ENCODE data around the gene LMO7. TPM values are rescaled to one million over a fixed set of nuclear protein-coding genes. Genes with fewer than 3 reads are reported as not detected.

The LMO7 gene
- total RNA-seq, 1 experiment from 2014 or later: 11.8 TPM

DNA sequence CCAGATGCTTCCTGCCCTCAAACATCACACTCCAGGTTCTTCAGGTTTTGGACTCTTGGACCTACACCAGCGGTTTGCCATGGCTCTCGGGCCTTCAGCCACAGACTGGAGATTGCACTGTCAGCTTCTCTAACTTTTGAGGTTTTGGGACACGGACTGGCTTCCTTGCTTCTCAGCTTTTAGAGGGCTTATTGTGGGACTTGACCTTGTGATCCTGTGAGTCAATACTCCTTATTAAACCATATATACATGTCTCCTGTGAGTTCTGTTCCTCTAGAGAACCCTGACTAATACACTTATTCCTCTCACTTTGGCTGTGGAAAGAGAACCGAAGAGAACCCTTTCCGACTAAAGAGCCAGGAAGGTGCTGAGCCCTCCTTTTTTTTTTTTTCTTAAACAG is 53.6 kb downstream of the LMO7 start:
- ATAC-seq (no peak), DNase-seq (ENCODE audit: low read depth, low spot score) (no peak)
- ChIA-PET CTCF (interaction anchor here (0.5 kb wide), 1 partner anchor 138 kb away, joined by 5 read pairs; no protein-coding TSS in a partner anchor), POLR2A (interaction anchor here (1.0 kb wide), 1 partner anchor 72 kb away, joined by 3 read pairs; no protein-coding TSS in a partner anchor)
- in situ Hi-C loops (cut with HindIII; ENCODE audit: low pct_unique_long_range_greater_than_20kb, low sequenced_read_pairs): no loop called here
- TF ChIP-seq, protein P1, sequence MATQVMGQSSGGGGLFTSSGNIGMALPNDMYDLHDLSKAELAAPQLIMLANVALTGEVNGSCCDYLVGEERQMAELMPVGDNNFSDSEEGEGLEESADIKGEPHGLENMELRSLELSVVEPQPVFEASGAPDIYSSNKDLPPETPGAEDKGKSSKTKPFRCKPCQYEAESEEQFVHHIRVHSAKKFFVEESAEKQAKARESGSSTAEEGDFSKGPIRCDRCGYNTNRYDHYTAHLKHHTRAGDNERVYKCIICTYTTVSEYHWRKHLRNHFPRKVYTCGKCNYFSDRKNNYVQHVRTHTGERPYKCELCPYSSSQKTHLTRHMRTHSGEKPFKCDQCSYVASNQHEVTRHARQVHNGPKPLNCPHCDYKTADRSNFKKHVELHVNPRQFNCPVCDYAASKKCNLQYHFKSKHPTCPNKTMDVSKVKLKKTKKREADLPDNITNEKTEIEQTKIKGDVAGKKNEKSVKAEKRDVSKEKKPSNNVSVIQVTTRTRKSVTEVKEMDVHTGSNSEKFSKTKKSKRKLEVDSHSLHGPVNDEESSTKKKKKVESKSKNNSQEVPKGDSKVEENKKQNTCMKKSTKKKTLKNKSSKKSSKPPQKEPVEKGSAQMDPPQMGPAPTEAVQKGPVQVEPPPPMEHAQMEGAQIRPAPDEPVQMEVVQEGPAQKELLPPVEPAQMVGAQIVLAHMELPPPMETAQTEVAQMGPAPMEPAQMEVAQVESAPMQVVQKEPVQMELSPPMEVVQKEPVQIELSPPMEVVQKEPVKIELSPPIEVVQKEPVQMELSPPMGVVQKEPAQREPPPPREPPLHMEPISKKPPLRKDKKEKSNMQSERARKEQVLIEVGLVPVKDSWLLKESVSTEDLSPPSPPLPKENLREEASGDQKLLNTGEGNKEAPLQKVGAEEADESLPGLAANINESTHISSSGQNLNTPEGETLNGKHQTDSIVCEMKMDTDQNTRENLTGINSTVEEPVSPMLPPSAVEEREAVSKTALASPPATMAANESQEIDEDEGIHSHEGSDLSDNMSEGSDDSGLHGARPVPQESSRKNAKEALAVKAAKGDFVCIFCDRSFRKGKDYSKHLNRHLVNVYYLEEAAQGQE (IDR thresholded peaks at IDR 0.05; ENCODE audit: insufficient read depth in 1 of 2, low read depth in 2 of 2, low read length in 1 of 2): no peak
- no peak for TF ChIP-seq TCF7L2 (IDR thresholded peaks at IDR 0.05; ENCODE audit: low read depth, low read length)
- no peak for TF ChIP-seq POLR2AphosphoS5 (IDR thresholded peaks at IDR 0.05; ENCODE audit: low read depth, low read length)
- no peak for TF ChIP-seq SIN3A (IDR thresholded peaks at IDR 0.05; ENCODE audit: borderline replicate concordance, insufficient read depth, low read depth, low read length)
- TF ChIP-seq, protein P2, sequence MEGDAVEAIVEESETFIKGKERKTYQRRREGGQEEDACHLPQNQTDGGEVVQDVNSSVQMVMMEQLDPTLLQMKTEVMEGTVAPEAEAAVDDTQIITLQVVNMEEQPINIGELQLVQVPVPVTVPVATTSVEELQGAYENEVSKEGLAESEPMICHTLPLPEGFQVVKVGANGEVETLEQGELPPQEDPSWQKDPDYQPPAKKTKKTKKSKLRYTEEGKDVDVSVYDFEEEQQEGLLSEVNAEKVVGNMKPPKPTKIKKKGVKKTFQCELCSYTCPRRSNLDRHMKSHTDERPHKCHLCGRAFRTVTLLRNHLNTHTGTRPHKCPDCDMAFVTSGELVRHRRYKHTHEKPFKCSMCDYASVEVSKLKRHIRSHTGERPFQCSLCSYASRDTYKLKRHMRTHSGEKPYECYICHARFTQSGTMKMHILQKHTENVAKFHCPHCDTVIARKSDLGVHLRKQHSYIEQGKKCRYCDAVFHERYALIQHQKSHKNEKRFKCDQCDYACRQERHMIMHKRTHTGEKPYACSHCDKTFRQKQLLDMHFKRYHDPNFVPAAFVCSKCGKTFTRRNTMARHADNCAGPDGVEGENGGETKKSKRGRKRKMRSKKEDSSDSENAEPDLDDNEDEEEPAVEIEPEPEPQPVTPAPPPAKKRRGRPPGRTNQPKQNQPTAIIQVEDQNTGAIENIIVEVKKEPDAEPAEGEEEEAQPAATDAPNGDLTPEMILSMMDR (IDR thresholded peaks at IDR 0.05): no peak
- H3K4me1 ChIP-seq (ENCODE audit: control insufficient read depth, insufficient read depth, low read length): no peaks in the 10 kb centered on the region
- H3K27me3 ChIP-seq (ENCODE audit: control insufficient read depth, insufficient read depth, low read length): no peaks in the 10 kb centered on the region
- no TSS peak for BruUV-seq (replicated peaks)
- intact Hi-C loops (cut with micrococcal nuclease; ENCODE audit: unreplicated experiment): no loop called here
- H3K4me3 ChIP-seq (ENCODE audit: low read depth in 2 of 2, low read length in 2 of 2): no peak overlapping the region
- no peak overlapping the region for H3K27ac ChIP-seq (ENCODE audit: low read length)
- no peaks in the 10 kb centered on the region for H3K9me3 ChIP-seq (ENCODE audit: control insufficient read depth, insufficient read depth, low read depth, low read length)
- H3K36me3 ChIP-seq (ENCODE audit: control insufficient read depth, insufficient read depth, low read length): no peaks in the 10 kb centered on the region

DNA sequence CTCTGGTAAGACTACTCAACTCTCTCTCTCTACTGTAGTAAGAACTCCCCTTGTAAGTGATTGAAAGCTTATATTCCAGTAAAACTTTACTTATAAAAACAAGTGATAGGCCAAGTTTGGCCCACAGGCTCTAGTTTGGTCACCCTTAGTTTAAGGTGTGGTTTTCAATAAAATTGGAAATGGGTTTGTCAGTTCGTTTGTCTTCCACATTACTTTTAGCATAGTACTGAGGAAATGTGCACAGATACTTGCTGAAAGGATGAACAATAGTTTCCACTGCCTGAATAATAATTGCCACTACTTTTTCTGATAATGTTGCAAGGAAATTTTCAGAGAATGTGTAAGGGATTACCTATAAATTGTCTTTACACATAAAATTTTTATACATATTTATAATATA is 54.5 kb downstream of the LMO7 start:
- no peak overlapping the region for H3K27ac ChIP-seq (ENCODE audit: low read length)
- H3K36me3 ChIP-seq (ENCODE audit: control insufficient read depth, insufficient read depth, low read length): no peaks in the 10 kb centered on the region
- BruUV-seq (replicated peaks): no TSS peak
- H3K9me3 ChIP-seq (ENCODE audit: control insufficient read depth, insufficient read depth, low read depth, low read length): no peaks in the 10 kb centered on the region
- H3K4me3 ChIP-seq (ENCODE audit: low read depth in 2 of 2, low read length in 2 of 2): no peak overlapping the region
- ChIA-PET POLR2A (no interaction called here), CTCF (no interaction called here)
- DNase-seq (ENCODE audit: low read depth, low spot score): no peak
- H3K27me3 ChIP-seq (ENCODE audit: control insufficient read depth, insufficient read depth, low read length): no peaks in the 10 kb centered on the region
- H3K4me1 ChIP-seq (ENCODE audit: control insufficient read depth, insufficient read depth, low read length): no peaks in the 10 kb centered on the region
- in situ Hi-C loops (cut with HindIII; ENCODE audit: low pct_unique_long_range_greater_than_20kb, low sequenced_read_pairs): no loop called here
- TF ChIP-seq TCF7L2 (IDR thresholded peaks at IDR 0.05; ENCODE audit: low read depth, low read length): no peak
- TF ChIP-seq, protein P2 (IDR thresholded peaks at IDR 0.05): no peak
- no peak for TF ChIP-seq POLR2AphosphoS5 (IDR thresholded peaks at IDR 0.05; ENCODE audit: low read depth, low read length)
- no peak for TF ChIP-seq SIN3A (IDR thresholded peaks at IDR 0.05; ENCODE audit: borderline replicate concordance, insufficient read depth, low read depth, low read length)
- TF ChIP-seq, protein P1 (IDR thresholded peaks at IDR 0.05; ENCODE audit: insufficient read depth in 1 of 2, low read depth in 2 of 2, low read length in 1 of 2): no peak
- intact Hi-C loops (cut with micrococcal nuclease; ENCODE audit: unreplicated experiment): no loop called here
- no peak for ATAC-seq

Data from Panc1 (cell line).